ENCODE data around the gene RHOF.

The RHOF gene

GRCh38 chr12:121738340-121738858, 55.1 kb downstream of the RHOF start:
- no peak for DNase-seq

GRCh38 chr12:121733849-121734248, 59.6 kb downstream of the RHOF start:
- no peak for DNase-seq

GRCh38 chr12:121731473-121731872, 62.0 kb downstream of the RHOF start:
- DNase-seq: no peak

GRCh38 chr12:121729021-121729420, 64.5 kb downstream of the RHOF start:
- no peak for DNase-seq
